Measurements from ENCODE around the gene ALOX5. TPM values are rescaled to one million over a fixed set of nuclear protein-coding genes. Genes with fewer than 3 reads are reported as not detected.

The ALOX5 gene
- total and polyA plus RNA-seq, 2 of the 4 experiments (the other 2 are of a cell fraction) = not detected

- ATAC-seq (ENCODE audit: low read depth) (no peak), DNase-seq (no peak)
- no peak overlapping the region for H2BK5ac ChIP-seq (ENCODE audit: low read depth, low read length, poor library complexity, severe bottlenecking)
- H3K9me1 ChIP-seq (ENCODE audit: insufficient read depth, low read length) = no peaks in the 10 kb centered on the region
- H3K4me2 ChIP-seq (ENCODE audit: low read depth, low read length) = no peak overlapping the region
- TF ChIP-seq CHD1 (IDR thresholded peaks at IDR 0.05; ENCODE audit: low read depth, low read length) (no peak), SMC3 (IDR thresholded peaks at IDR 0.05; ENCODE audit: low read depth, low read length) (no peak), MXI1 (IDR thresholded peaks at IDR 0.05; ENCODE audit: borderline replicate concordance, low read depth, low read length) (no peak), POLR2A (IDR thresholded peaks at IDR 0.05; ENCODE audit: low read depth, low read length) (no peak), ELK1 (IDR thresholded peaks at IDR 0.05; ENCODE audit: borderline replicate concordance, low read depth, low read length) (no peak), NFE2L2 (IDR thresholded peaks at IDR 0.05; ENCODE audit: low read depth, low read length) (no peak), RFX5 (IDR thresholded peaks at IDR 0.05; ENCODE audit: low read depth, low read length) (no peak), CEBPB (IDR thresholded peaks at IDR 0.05; ENCODE audit: low read depth, low read length) (no peak), USF2 (IDR thresholded peaks at IDR 0.05; ENCODE audit: low read depth, low read length) (no peak), MAZ (IDR thresholded peaks at IDR 0.05; ENCODE audit: borderline replicate concordance, low read depth, low read length) (no peak)
- no peak overlapping the region for H3K23ac ChIP-seq (ENCODE audit: low read depth, low read length)
- H2BK20ac ChIP-seq (ENCODE audit: low read depth, low read length) = no peak overlapping the region
- intact Hi-C loops (cut with micrococcal nuclease) (no loop called here), in situ Hi-C loops (cut with MboI; ENCODE audit: low sequenced_read_pairs) (no loop called here), dilution Hi-C loops (cut with HindIII; ENCODE audit: low sequenced_read_pairs, unreplicated experiment) (no loop called here)
- 73% methylated on average over 2 of the region's 7 CpGs; no CpG with 5 or more reads in 1 of the 2 experiments for WGBS, 2 experiments (ENCODE audit: extremely low coverage in 2 of 2, insufficient read length in 1 of 2)
- H2BK15ac ChIP-seq (ENCODE audit: low read depth, low read length) = no peak overlapping the region
- H3K56ac ChIP-seq (ENCODE audit: extremely low read depth, insufficient read depth, low read length) = no peak overlapping the region
- H3K4ac ChIP-seq (ENCODE audit: low read depth, low read length) = no peak overlapping the region
- H4K5ac ChIP-seq (ENCODE audit: low read depth, low read length) = no peak overlapping the region
- no peak overlapping the region for H4K91ac ChIP-seq (ENCODE audit: insufficient read depth, low read depth, low read length)
- no TSS peak for BruUV-seq (replicated peaks)
- no peak overlapping the region for H2AFZ ChIP-seq (replicated peaks; ENCODE audit: low read length, poor library complexity)
- CTCF ChIA-PET = no interaction called here
- no peak overlapping the region for H2AK5ac ChIP-seq (ENCODE audit: low read depth, low read length)
- peaks cover 2% of the 10 kb centered on the region; the same call in 1 of the 2 replicates for H3K4me1 ChIP-seq (ENCODE audit: control insufficient read depth, insufficient read depth, low read length)
- no peak overlapping the region for H3K4me3 ChIP-seq (ENCODE audit: insufficient read depth, low read depth, low read length)
- H2BK120ac ChIP-seq (ENCODE audit: low read depth, low read length) = no peak overlapping the region
- no peaks in the 10 kb centered on the region for H3K9me3 ChIP-seq (ENCODE audit: control insufficient read depth, insufficient read depth, low read length)
- H3K36me3 ChIP-seq (ENCODE audit: control insufficient read depth, insufficient read depth, low read length) = no peaks in the 10 kb centered on the region
- H4K20me1 ChIP-seq (ENCODE audit: insufficient read depth, low read length) = no peaks in the 10 kb centered on the region
- peaks cover 65% of the 10 kb centered on the region for H3K27me3 ChIP-seq (ENCODE audit: control insufficient read depth, insufficient read depth, low read length)
- no peak overlapping the region for H3K9ac ChIP-seq (ENCODE audit: low read depth, low read length)
- POLR2A ChIA-PET (ENCODE audit: unreplicated experiment) = no interaction called here
- H3K18ac ChIP-seq (ENCODE audit: low read depth, low read length) = no peak overlapping the region
- H2AK9ac ChIP-seq (replicated peaks; ENCODE audit: low read depth, low read length, poor library complexity) = no peak overlapping the region
- no peak overlapping the region for H3K14ac ChIP-seq (replicated peaks; ENCODE audit: low read depth, low read length)
- H3K79me1 ChIP-seq (ENCODE audit: low read depth in 1 of 2, low read length in 2 of 2) = no peaks in the 10 kb centered on the region
- H4K8ac ChIP-seq (ENCODE audit: low read depth in 2 of 2, low read length in 2 of 2) = no peak overlapping the region
- H3K27ac ChIP-seq (ENCODE audit: insufficient read depth, low read length) = no peak overlapping the region
These were observed 50.0 kb downstream of the ALOX5 start for GRCh38 chr10:45423976-45424499.

Measured in IMR-90 (cell line).